H1 (cell line): ENCODE results near the gene NHERF2. TPM values are rescaled to one million over a fixed set of nuclear protein-coding genes. Genes with fewer than 3 reads are reported as not detected.

Experiments
- CTCF ChIA-PET: fragments of 300-600 bp; sonication (Branson Sonifier 250); formaldehyde crosslinking; loops from one replicate; lab custom pipeline; 2021; ENCODE audit not compliant: partially characterized antibody; lab: Charles Lee
- POLR2A ChIA-PET: fragments of 300-600 bp; sonication (Branson Sonifier 250); formaldehyde crosslinking; loops from one replicate; lab custom pipeline; 2021; ENCODE audit warnings: inconsistent platforms; ENCODE audit not compliant: partially characterized antibody; lab: Charles Lee
- DNase-seq, 2 experiments: peaks; one replicate each; pipeline versions ENCODE4 v3.0.0 to v3.0.0-alpha.2; 2010 to 2022; ENCODE audit warnings: low spot score in 2 of 2, low read depth in 1 of 2, mixed read lengths in 1 of 2
- FAIRE-seq: peaks from 2 replicates; lab custom pipeline; 2011; peaks lifted over from hg19 to GRCh38; lab: Jason Lieb, UNC
- H2AFZ ChIP-seq: 2 replicates; pipeline ENCODE4 v1.8.1; 2012; ENCODE audit warnings: low read length, inconsistent platforms
- H2AK5ac ChIP-seq: 2 replicates; pipeline ENCODE4 v1.6.1; 2013; ENCODE audit warnings: low read depth, low read length
- H2BK120ac ChIP-seq: replicated peaks from 2 replicates; pipeline ENCODE3; 2013; ENCODE audit warnings: low read depth, low read length, inconsistent platforms
- H2BK12ac ChIP-seq: 2 replicates; pipeline ENCODE4 v1.6.1; 2013; ENCODE audit warnings: low read depth, low read length
- H2BK15ac ChIP-seq: 2 replicates; pipeline ENCODE4 v1.6.1; 2013; ENCODE audit warnings: low read length
- H2BK20ac ChIP-seq: 2 replicates; pipeline ENCODE4 v1.6.1; 2013; ENCODE audit warnings: low read length
- H2BK5ac ChIP-seq: 2 replicates; pipeline ENCODE4 v1.6.1; 2013; ENCODE audit warnings: low read depth, low read length
- H3K14ac ChIP-seq: 2 replicates; pipeline ENCODE4 v1.6.1; 2013; ENCODE audit warnings: inconsistent platforms; ENCODE audit not compliant: insufficient read length
- H3K18ac ChIP-seq: 2 replicates; pipeline ENCODE4 v1.6.1; 2013; ENCODE audit warnings: low read length; ENCODE audit errors: extremely low read depth
- H3K23ac ChIP-seq: 2 replicates; pipeline ENCODE4 v1.6.1; 2013; ENCODE audit warnings: inconsistent platforms; ENCODE audit not compliant: insufficient read length
- H3K23me2 ChIP-seq: 2 replicates; pipeline ENCODE4 v1.6.1; 2013; ENCODE audit warnings: low read depth, low read length
- H3K27ac ChIP-seq: 2 replicates; pipeline ENCODE4 v1.6.1; 2011; ENCODE audit warnings: low read depth, low read length, inconsistent platforms
- H3K27me3 ChIP-seq, 4 experiments: replicated peaks in 1 of 4; 1 replicate in 1 of 4; 2 replicates in 3 of 4; pipeline versions ENCODE4 v1.6.1 to v1.8.1; 2011 to 2013; ENCODE audit warnings: low read length in 3 of 4, mild to moderate bottlenecking in 3 of 4, inconsistent platforms in 2 of 4, mixed read lengths in 2 of 4, moderate library complexity in 1 of 4; ENCODE audit not compliant: control insufficient read depth in 3 of 4, insufficient read depth in 3 of 4; ENCODE audit errors: extremely low read depth in 1 of 4
- H3K36me3 ChIP-seq, 4 experiments: 2 replicates each; pipeline versions ENCODE4 v1.6.1 to v1.8.1; 2011 to 2013; ENCODE audit warnings: mild to moderate bottlenecking in 4 of 4, low read length in 3 of 4, moderate library complexity in 2 of 4, control low read depth in 1 of 4, inconsistent platforms in 1 of 4; ENCODE audit not compliant: insufficient read depth in 4 of 4, control insufficient read depth in 2 of 4
- H3K4ac ChIP-seq: replicated peaks from 2 replicates; pipeline ENCODE3; 2013; ENCODE audit warnings: low read length, low read depth, mixed read lengths, inconsistent platforms; ENCODE audit not compliant: insufficient read length
- H3K4me1 ChIP-seq, 4 experiments: replicated peaks in 1 of 4; 1 replicate in 1 of 4; 2 replicates in 3 of 4; pipeline versions ENCODE4 v1.6.1 to v1.8.1; 2011 to 2013; ENCODE audit warnings: low read length in 3 of 4, inconsistent platforms in 2 of 4, mixed read lengths in 1 of 4; ENCODE audit not compliant: insufficient read depth in 4 of 4, control insufficient read depth in 3 of 4
- H3K4me2 ChIP-seq, 2 experiments: 2 replicates each; pipeline versions ENCODE4 v1.6.1 to v1.8.1; 2011 to 2013; ENCODE audit warnings: low read depth in 2 of 2, low read length in 2 of 2, control low read depth in 1 of 2, inconsistent platforms in 1 of 2, mild to moderate bottlenecking in 1 of 2; ENCODE audit not compliant: insufficient read depth in 1 of 2
- H3K4me3 ChIP-seq, 4 experiments: fragments of 200-600, 300-600 bp in 1 of 4; sonication (generic), shearing (Covaris generic), sonication (Bioruptor Twin) in 1 of 4; 2 replicates each; pipeline versions ENCODE4 v1.5.1 to v1.8.1; 2011 to 2016; ENCODE audit warnings: low read length in 4 of 4, low read depth in 3 of 4, control low read depth in 2 of 4, inconsistent platforms in 2 of 4, mild to moderate bottlenecking in 2 of 4, mixed read lengths in 1 of 4, moderate library complexity in 1 of 4; ENCODE audit not compliant: insufficient read depth in 2 of 4; ENCODE audit errors: extremely low read depth in 1 of 4
- H3K56ac ChIP-seq: replicated peaks from 2 replicates; pipeline ENCODE3; 2013; ENCODE audit warnings: low read depth, mild to moderate bottlenecking, mixed read lengths, low read length, inconsistent platforms; ENCODE audit not compliant: insufficient read length
- H3K79me1 ChIP-seq: 2 replicates; pipeline ENCODE4 v1.6.1; 2013; ENCODE audit warnings: low read depth, low read length, control low read depth
- H3K79me2 ChIP-seq, 2 experiments: 2 replicates each; pipeline versions ENCODE4 v1.6.1 to v1.8.1; 2012 to 2013; ENCODE audit warnings: low read length in 2 of 2, mild to moderate bottlenecking in 2 of 2, inconsistent platforms in 1 of 2; ENCODE audit not compliant: insufficient read depth in 2 of 2, control insufficient read depth in 1 of 2
- H3K9ac ChIP-seq, 4 experiments: replicated peaks in 1 of 4; 1 replicate in 1 of 4; 2 replicates in 3 of 4; pipeline versions ENCODE4 v1.6.1 to v1.8.1; 2011 to 2013; ENCODE audit warnings: low read depth in 3 of 4, low read length in 3 of 4, control low read depth in 2 of 4, mild to moderate bottlenecking in 2 of 4, moderate library complexity in 2 of 4, inconsistent platforms in 1 of 4; ENCODE audit errors: extremely low read depth in 1 of 4
- H3K9me3 ChIP-seq, 2 experiments: 2 replicates each; pipeline versions ENCODE4 v1.6.1 to v1.8.1; 2012 to 2013; ENCODE audit warnings: mild to moderate bottlenecking in 2 of 2, moderate library complexity in 2 of 2, control low read depth in 1 of 2, inconsistent platforms in 1 of 2, low read depth in 1 of 2, low read length in 1 of 2, mixed read lengths in 1 of 2; ENCODE audit not compliant: insufficient read depth in 2 of 2
- H4K20me1 ChIP-seq, 2 experiments: replicated peaks in 1 of 2; 2 replicates each; pipeline versions ENCODE3 to v1.8.1; 2011 to 2013; ENCODE audit warnings: inconsistent platforms in 2 of 2, low read length in 2 of 2, mild to moderate bottlenecking in 1 of 2; ENCODE audit not compliant: insufficient read depth in 2 of 2, control insufficient read depth in 1 of 2
- H4K5ac ChIP-seq: 2 replicates; pipeline ENCODE4 v1.6.1; 2013; ENCODE audit warnings: low read length, low read depth, mixed read lengths, inconsistent platforms; ENCODE audit not compliant: insufficient read length
- H4K8ac ChIP-seq: 2 replicates; pipeline ENCODE4 v1.8.0; 2013; ENCODE audit warnings: mild to moderate bottlenecking, moderate library complexity, low read length, inconsistent platforms; ENCODE audit not compliant: insufficient read depth; ENCODE audit errors: extremely low read depth
- H4K91ac ChIP-seq: replicated peaks from 2 replicates; pipeline ENCODE3; 2013; ENCODE audit warnings: low read length, mixed read lengths, inconsistent platforms; ENCODE audit not compliant: insufficient read length
- CHD2 ChIP-seq: IDR thresholded peaks from 2 replicates; pipeline ENCODE4 v1.6.1; 2012; ENCODE audit warnings: low read length, improper control_type of control experiment
- CTBP2 ChIP-seq: IDR thresholded peaks from 2 replicates; pipeline ENCODE4 v1.7.0; 2011; ENCODE audit warnings: borderline replicate concordance, mild to moderate bottlenecking, moderate library complexity, mixed read lengths, low read length; ENCODE audit not compliant: insufficient read depth, insufficient read length
- HDAC2 ChIP-seq, 2 experiments: fragments of 300-600 bp in 1 of 2; sonication (generic) in 1 of 2; IDR thresholded peaks; 2 replicates each; pipeline ENCODE4 v1.6.1; 2011 to 2012; ENCODE audit warnings: low read depth in 2 of 2, low read length in 2 of 2, mild to moderate bottlenecking in 2 of 2, moderate library complexity in 2 of 2, borderline replicate concordance in 1 of 2, inconsistent platforms in 1 of 2
- POLR2AphosphoS5 ChIP-seq: IDR thresholded peaks from 2 replicates; pipeline ENCODE4 v1.6.1; 2011; ENCODE audit warnings: low read depth, low read length
- POU5F1 ChIP-seq: IDR thresholded peaks from 2 replicates; pipeline ENCODE4 v1.6.1; 2011; ENCODE audit warnings: low read depth, mild to moderate bottlenecking, low read length, moderate library complexity
- RBBP5 ChIP-seq: IDR thresholded peaks from 2 replicates; pipeline ENCODE4 v1.7.1; 2012; ENCODE audit warnings: low read depth, mild to moderate bottlenecking, inconsistent platforms, low read length, moderate library complexity, borderline replicate concordance
- SIX5 ChIP-seq: IDR thresholded peaks from 2 replicates; pipeline ENCODE4 v1.6.1; 2011; ENCODE audit warnings: mild to moderate bottlenecking, low read depth, low read length
- SUZ12 ChIP-seq: fragments of 200-600 bp; sonication (generic); IDR thresholded peaks from 2 replicates; pipeline ENCODE4 v1.6.1; 2012; ENCODE audit warnings: mild to moderate bottlenecking, inconsistent platforms, low read length, moderate library complexity, mixed read lengths
- TAF7 ChIP-seq: optimal IDR thresholded peaks from 2 replicates; pipeline ENCODE3; 2011; ENCODE audit warnings: low read depth, mild to moderate bottlenecking, inconsistent platforms, low read length, moderate library complexity, borderline replicate concordance
- TCF12 ChIP-seq: IDR thresholded peaks from 2 replicates; pipeline ENCODE4 v1.6.1; 2011; ENCODE audit warnings: low read depth, mild to moderate bottlenecking, low read length
- WGBS, 2 experiments: shearing (Covaris generic) in 1 of 2; methylation state at CpG; one replicate each; pipeline versions ENCODE4 v1.1.6 to v1.1.7; 2013 to 2015; ENCODE audit warnings: low lambda C conversion rate in 2 of 2, mixed read lengths in 2 of 2, inconsistent platforms in 1 of 2, low coverage in 1 of 2, missing lambda C conversion rate in 1 of 2; ENCODE audit not compliant: insufficient replicate concordance in 2 of 2, insufficient coverage in 1 of 2, insufficient read length in 1 of 2; ENCODE audit errors: extremely low coverage in 1 of 2, missing lambda C conversion rate in 1 of 2; 5-methylcytosine and 5-hydroxymethylcytosine counted together
- polyA plus RNA-seq, 7 experiments: library from polyadenylated mRNA; depleted of rRNA in 3 of 7; stranded (reverse) in 5 of 7; unstranded in 2 of 7; fragments of >200 nt in 5 of 7; fragments of 200-250 nt in 2 of 7; gene quantifications; 1 replicate in 5 of 7; 2 replicates in 1 of 7; 4 replicates in 1 of 7; pipeline versions ENCODE4 v1.2.1 to v1.2.3, GENCODE V29; 2011 to 2013; ENCODE audit warnings: missing spikeins in 2 of 7, mixed read lengths in 2 of 7
- total RNA-seq: library from RNA; stranded (reverse); fragmentation: NEBNext Ultra II Directional; extraction: Animal tissue kit (Norgen Biotek cat#: 25700); gene quantifications from 2 replicates; pipeline ENCODE4 v1.2.1, GENCODE V29; 2021
- TF ChIP-seq, protein P1 (sequence below): IDR thresholded peaks from 2 replicates; pipeline ENCODE4 v1.6.1; 2012; ENCODE audit warnings: inconsistent platforms
- TF ChIP-seq, protein P2 (sequence below): IDR thresholded peaks from 2 replicates; pipeline ENCODE4 v1.6.1; 2012; ENCODE audit warnings: inconsistent platforms

Gene NHERF2
- total and polyA plus RNA-seq, 2 of the 8 experiments (the other 6 are each of a cell fraction or from before 2014, with no cell fraction given): 13.9 to 19.3 TPM

DNA sequence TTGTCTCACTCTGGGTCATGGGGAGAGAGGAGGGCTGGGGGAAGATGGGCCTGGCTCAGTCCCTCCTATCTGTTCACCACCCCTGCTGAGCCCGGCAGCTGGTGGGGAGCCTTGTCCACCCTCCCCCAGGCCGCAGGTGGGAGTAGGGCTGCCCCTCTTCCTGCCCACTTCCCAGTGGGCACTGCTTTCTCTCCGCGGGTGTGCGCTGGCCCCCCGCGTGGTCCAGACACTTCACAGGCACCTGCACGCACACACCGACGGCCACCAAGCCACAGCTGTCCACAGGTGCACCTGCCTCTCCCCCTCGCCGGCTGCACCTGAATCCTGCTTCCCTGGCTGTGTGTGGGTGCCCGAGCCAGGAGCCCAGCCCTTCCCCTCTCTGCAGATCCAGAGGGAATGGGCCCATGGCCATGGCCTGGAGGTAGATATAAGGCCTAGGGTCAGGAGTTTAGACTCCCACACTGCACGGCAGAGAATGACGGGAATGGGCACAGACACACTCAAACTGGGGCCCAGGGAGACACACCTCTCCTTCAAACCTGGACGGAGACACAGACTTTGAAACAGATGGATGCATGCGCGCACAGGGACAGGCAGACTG, 2.0 kb downstream of the NHERF2 start:
- POLR2A ChIA-PET: interaction anchor here (1.0 to 1.2 kb wide), 3 partner anchors 64 to 143 kb away, joined by 3 read pairs; partner anchors contain the start of gene RPS2
- peaks cover 7% of the 10 kb centered on the region; the same call in 1 of the 2 replicates for H3K23me2 ChIP-seq
- CTCF ChIA-PET: interaction anchor here (0.8 to 2.1 kb wide), 9 partner anchors 12 to 112 kb away, joined by 3 to 7 read pairs (median 3); no protein-coding TSS in a partner anchor
- no peak overlapping the region; the same call in 1 of the 2 replicates for H3K27ac ChIP-seq
- H3K18ac ChIP-seq: no peak overlapping the region
- no peaks in the 10 kb centered on the region for H3K36me3 ChIP-seq
- no peaks in the 10 kb centered on the region for H3K9me3 ChIP-seq
- H3K79me1 ChIP-seq: no peaks in the 10 kb centered on the region
- H3K9ac ChIP-seq: no peak overlapping the region; a peak in 1 of 7 replicates
- no peak overlapping the region for H2AK5ac ChIP-seq
- peaks cover 0 to 12% (median 9%) of the 10 kb centered on the region in 4 experiments; a peak in 5 of 7 replicates for H3K4me1 ChIP-seq
- peaks cover 0 to 9% of the 10 kb centered on the region in 2 experiments for H4K20me1 ChIP-seq
- no peak for FAIRE-seq
- DNase-seq: no peak
- H4K8ac ChIP-seq: no peak overlapping the region
- H2BK12ac ChIP-seq: no peak overlapping the region
- H3K79me2 ChIP-seq: no peaks in the 10 kb centered on the region
- H3K23ac ChIP-seq: no peak overlapping the region
- H3K27me3 ChIP-seq: peaks cover 0 to 27% (median 21%) of the 10 kb centered on the region in 4 experiments; a peak in 5 of 7 replicates
- H3K4me2 ChIP-seq: no peak overlapping the region; a peak in 1 of 4 replicates
- no peak overlapping the region for H2BK15ac ChIP-seq
- H3K4me3 ChIP-seq: no peak overlapping the region
- no peak overlapping the region for H2BK120ac ChIP-seq
- no peak overlapping the region for H2BK5ac ChIP-seq
- H2BK20ac ChIP-seq: no peak overlapping the region
- H3K14ac ChIP-seq: no peak overlapping the region
- no peak overlapping the region for H3K4ac ChIP-seq
- no peak overlapping the region for H4K5ac ChIP-seq
- no peak overlapping the region for H2AFZ ChIP-seq
- no peak overlapping the region for H4K91ac ChIP-seq
- H3K56ac ChIP-seq: no peak overlapping the region
- WGBS, 2 experiments: 95% methylated on average over 15 of the region's 18 CpGs; no CpG with 5 or more reads in 1 of the 2 experiments
- TF ChIP-seq, protein P1, sequence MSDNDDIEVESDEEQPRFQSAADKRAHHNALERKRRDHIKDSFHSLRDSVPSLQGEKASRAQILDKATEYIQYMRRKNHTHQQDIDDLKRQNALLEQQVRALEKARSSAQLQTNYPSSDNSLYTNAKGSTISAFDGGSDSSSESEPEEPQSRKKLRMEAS: no peak
- TF ChIP-seq SIX5 (no peak), HDAC2 (IDR thresholded peaks at IDR 0.05; ENCODE audit: borderline replicate concordance in 1 of 2, low read depth in 2 of 2, low read length in 2 of 2) (no peak), POU5F1 (no peak), RBBP5 (no peak), TAF7 (no peak), CHD2 (no peak), TCF12 (no peak), POLR2AphosphoS5 (no peak), SUZ12 (no peak), CTBP2 (no peak)
- TF ChIP-seq, protein P2, sequence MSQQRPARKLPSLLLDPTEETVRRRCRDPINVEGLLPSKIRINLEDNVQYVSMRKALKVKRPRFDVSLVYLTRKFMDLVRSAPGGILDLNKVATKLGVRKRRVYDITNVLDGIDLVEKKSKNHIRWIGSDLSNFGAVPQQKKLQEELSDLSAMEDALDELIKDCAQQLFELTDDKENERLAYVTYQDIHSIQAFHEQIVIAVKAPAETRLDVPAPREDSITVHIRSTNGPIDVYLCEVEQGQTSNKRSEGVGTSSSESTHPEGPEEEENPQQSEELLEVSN: no peak
